GM18951 (cell line): Measurements from ENCODE around the gene HYAL3.
"Not testable (repeated sequence)": the region's sequence is repeated elsewhere in the genome, so short reads cannot be mapped to it uniquely, and the experiment has no call there.

Experiments used
- POLR2A ChIP-seq: IDR thresholded peaks from 4 replicates; pipeline ENCODE4 v1.6.1; 2011; ENCODE audit warnings: mild to moderate bottlenecking; ENCODE audit not compliant: insufficient read length, insufficient read depth; ENCODE audit errors: extremely low read depth
- in situ Hi-C: fragments of 300-500 bp; cut with MboI; formaldehyde crosslinking; loops from one replicate; pipeline ENCODE4 v1.12.0; 2022; ENCODE audit warnings: low sequenced_read_pairs, mixed read lengths, inconsistent platforms; ENCODE audit not compliant: unreplicated experiment

Gene HYAL3

GRCh38 chr3:50286322-50287227 is 12.6 kb downstream of the HYAL3 start:
- no peak for TF ChIP-seq POLR2A
- in situ Hi-C loops: no loop called here

- in situ Hi-C loops: not testable (repeated sequence)
Measured at GRCh38 chr3:50284121-50284520, 15.1 kb downstream of the HYAL3 start.

- TF ChIP-seq POLR2A: no peak
- in situ Hi-C loops: no loop called here
Measured at GRCh38 chr3:50279255-50280016, 19.8 kb downstream of the HYAL3 start.

- in situ Hi-C loops: no loop called here
- no peak for TF ChIP-seq POLR2A
Measured at GRCh38 chr3:50278880-50279224, 20.4 kb downstream of the HYAL3 start, which contains the start of gene LSMEM2. Gene LSMEM2 (plus strand): TSS chr3:50279087. CDS start chr3:50279114, 27 bp downstream.

GRCh38 chr3:50278123-50278879 is 20.9 kb downstream of the HYAL3 start:
- in situ Hi-C loops: no loop called here
- no peak for TF ChIP-seq POLR2A

GRCh38 chr3:50276762-50277101 is 22.5 kb downstream of the HYAL3 start:
- TF ChIP-seq POLR2A: no peak
- in situ Hi-C loops: no loop called here

GRCh38 chr3:50275996-50276761 is 23.0 kb downstream of the HYAL3 start:
- in situ Hi-C loops: no loop called here
- no peak for TF ChIP-seq POLR2A

GRCh38 chr3:50275141-50275995 is 23.8 kb downstream of the HYAL3 start:
- in situ Hi-C loops: no loop called here
- TF ChIP-seq POLR2A: no peak

- in situ Hi-C loops: no loop called here
- no peak for TF ChIP-seq POLR2A
Measured at GRCh38 chr3:50274371-50275104, 24.7 kb downstream of the HYAL3 start.

GRCh38 chr3:50273689-50274065 is 25.5 kb downstream of the HYAL3 start:
- in situ Hi-C loops: no loop called here
- no peak for TF ChIP-seq POLR2A

GRCh38 chr3:50272911-50273688 is 26.1 kb downstream of the HYAL3 start:
- TF ChIP-seq POLR2A: no peak
- in situ Hi-C loops: no loop called here

GRCh38 chr3:50272538-50272910 is 26.7 kb downstream of the HYAL3 start:
- in situ Hi-C loops: not testable (repeated sequence)
